ENCODE measurements around the gene ADRB2. TPM values are rescaled to one million over a fixed set of nuclear protein-coding genes. Genes with fewer than 3 reads are reported as not detected.

ADRB2 gene
- total RNA-seq, 1 experiment from 2014 or later, result not detected

DNA sequence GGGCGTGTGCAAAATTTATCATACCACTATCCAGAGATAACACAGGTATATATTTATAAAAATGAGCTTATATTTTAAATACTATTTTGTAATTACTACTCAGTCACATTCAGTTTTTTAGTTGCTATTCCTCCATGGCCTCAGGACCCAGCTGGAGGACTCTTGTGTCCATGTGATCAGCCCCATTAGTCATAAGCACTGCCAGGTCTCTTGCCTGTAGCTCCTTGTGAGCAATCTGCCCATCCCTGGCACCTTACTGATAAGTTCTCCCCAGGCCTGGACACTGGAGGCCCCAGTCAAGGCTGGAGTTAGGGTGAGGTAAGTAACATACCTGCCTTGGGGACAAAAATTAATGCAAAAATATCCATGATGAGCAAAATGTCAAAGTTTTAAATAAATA is 29.5 kb upstream of the ADRB2 start:
- Mint-ChIP-seq H3K4me3 (ENCODE audit: unreplicated experiment) (no peak overlapping the region), H3K9me3 (ENCODE audit: unreplicated experiment) (no peaks in the 10 kb centered on the region), H3K4me1 (ENCODE audit: low read depth, unreplicated experiment) (no peaks in the 10 kb centered on the region), H3K27ac (ENCODE audit: unreplicated experiment) (no peak overlapping the region), H3K36me3 (ENCODE audit: insufficient read depth, unreplicated experiment) (no peaks in the 10 kb centered on the region), H3K27me3 (ENCODE audit: insufficient read depth, unreplicated experiment) (peaks cover 10% of the 10 kb centered on the region)
- ChIA-PET POLR2A (no interaction called here), CTCF (no interaction called here)
- peaks cover 2% of the 10 kb centered on the region; the same call in 1 of the 2 replicates for H3K27me3 ChIP-seq (replicated peaks; ENCODE audit: control insufficient read depth, insufficient read depth, low read length)
- BruUV-seq (replicated peaks), result no TSS peak
- no peak for TF ChIP-seq CTCF (IDR thresholded peaks at IDR 0.05; ENCODE audit: insufficient read depth in 1 of 2, low read depth in 1 of 2, low read length in 1 of 2, severe bottlenecking in 1 of 2, unreplicated experiment in 1 of 2)
- H3K36me3 ChIP-seq (ENCODE audit: control insufficient read depth, insufficient read depth, low read length), result no peaks in the 10 kb centered on the region
- peaks cover 3% of the 10 kb centered on the region; the same call in 1 of the 2 replicates for H3K4me1 ChIP-seq
- DNase-seq, result no peak
- H3K4me3 ChIP-seq (ENCODE audit: low read depth, low read length), result no peak overlapping the region
- no peaks in the 10 kb centered on the region for H3K9me3 ChIP-seq
- intact Hi-C loops (cut with micrococcal nuclease; ENCODE audit: unreplicated experiment), result no loop called here

DNA sequence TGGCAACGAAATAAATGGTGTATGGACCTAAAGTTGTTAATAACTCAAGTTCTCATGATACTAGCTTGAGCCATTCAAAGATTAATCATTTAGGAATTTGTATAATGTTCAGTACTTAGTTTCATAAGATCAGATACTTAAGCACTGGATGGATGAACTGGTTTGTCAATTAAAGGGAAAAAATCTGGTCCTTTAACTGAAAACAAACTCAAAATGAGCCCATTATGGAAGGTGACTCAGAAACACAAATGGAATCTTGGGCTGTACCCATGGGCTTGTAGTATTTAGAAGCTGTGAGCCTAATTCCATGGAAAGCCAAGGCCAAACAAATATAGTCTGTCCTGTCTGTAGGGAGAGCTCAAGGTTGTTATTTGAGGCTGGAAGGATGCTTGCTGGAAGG is 27.6 kb upstream of the ADRB2 start:
- Histone ChIP-seq H3K9me3 (no peaks in the 10 kb centered on the region), H3K4me3 (ENCODE audit: low read depth, low read length) (no peak overlapping the region), H3K36me3 (ENCODE audit: control insufficient read depth, insufficient read depth, low read length) (no peaks in the 10 kb centered on the region), H3K27me3 (replicated peaks; ENCODE audit: control insufficient read depth, insufficient read depth, low read length) (peaks cover 2% of the 10 kb centered on the region; the same call in 1 of the 2 replicates), H3K4me1 (peaks cover 5% of the 10 kb centered on the region; the same call in 1 of the 2 replicates)
- intact Hi-C loops (cut with micrococcal nuclease; ENCODE audit: unreplicated experiment), result no loop called here
- H3K36me3 Mint-ChIP-seq (ENCODE audit: insufficient read depth, unreplicated experiment), result no peaks in the 10 kb centered on the region
- no TSS peak for BruUV-seq (replicated peaks)
- H3K4me3 Mint-ChIP-seq (ENCODE audit: unreplicated experiment), result no peak overlapping the region
- ChIA-PET CTCF (no interaction called here), POLR2A (no interaction called here)
- H3K4me1 Mint-ChIP-seq (ENCODE audit: low read depth, unreplicated experiment), result no peaks in the 10 kb centered on the region
- DNase-seq, result no peak
- TF ChIP-seq CTCF (IDR thresholded peaks at IDR 0.05; ENCODE audit: insufficient read depth in 1 of 2, low read depth in 1 of 2, low read length in 1 of 2, severe bottlenecking in 1 of 2, unreplicated experiment in 1 of 2), result no peak
- peaks cover 10% of the 10 kb centered on the region for H3K27me3 Mint-ChIP-seq (ENCODE audit: insufficient read depth, unreplicated experiment)
- peaks cover 6% of the 10 kb centered on the region for H3K9me3 Mint-ChIP-seq (ENCODE audit: unreplicated experiment)
- H3K27ac Mint-ChIP-seq (ENCODE audit: unreplicated experiment), result no peak overlapping the region

DNA sequence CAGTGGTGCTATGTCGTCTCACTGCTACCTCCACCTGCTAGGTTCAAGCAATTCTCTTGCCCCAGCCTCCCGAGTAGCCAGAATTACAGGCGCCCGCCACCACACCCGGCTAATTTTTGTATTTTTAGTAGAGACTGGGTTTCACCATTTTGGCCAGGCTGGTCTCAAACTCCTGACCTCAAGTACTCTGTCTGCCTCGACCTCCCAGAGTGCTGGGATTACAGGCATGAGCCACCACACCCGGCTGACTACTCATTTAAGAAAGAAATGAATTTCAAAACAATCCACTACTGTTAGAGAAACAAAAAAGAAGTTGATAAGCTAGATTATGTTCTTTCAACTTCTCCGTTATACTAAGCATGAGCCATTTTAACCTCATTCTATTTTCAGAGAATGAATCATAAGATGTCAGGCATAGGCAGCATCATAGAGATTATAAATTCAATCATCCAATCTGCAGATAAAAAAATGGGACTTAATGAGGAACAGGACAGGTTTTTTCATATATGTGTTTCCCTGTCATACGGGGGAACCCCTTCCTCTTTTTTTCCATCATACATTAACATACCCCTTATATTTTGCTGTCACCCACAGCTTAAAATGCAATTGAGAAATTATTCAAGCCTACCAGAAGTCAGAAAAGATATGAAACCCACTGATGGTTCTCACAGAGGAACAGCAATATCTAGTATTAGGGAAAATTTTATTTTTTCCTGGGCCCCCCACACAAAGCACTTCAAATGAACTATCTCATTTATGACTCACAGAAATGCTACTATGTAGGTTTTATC is 26.5 kb upstream of the ADRB2 start:
- H3K36me3 Mint-ChIP-seq (ENCODE audit: insufficient read depth, unreplicated experiment), result no peaks in the 10 kb centered on the region
- no peaks in the 10 kb centered on the region for H3K9me3 ChIP-seq
- CTCF ChIA-PET, result no interaction called here
- no peak overlapping the region for H3K4me3 Mint-ChIP-seq (ENCODE audit: unreplicated experiment)
- no peak for DNase-seq
- no peak for TF ChIP-seq CTCF (IDR thresholded peaks at IDR 0.05; ENCODE audit: insufficient read depth in 1 of 2, low read depth in 1 of 2, low read length in 1 of 2, severe bottlenecking in 1 of 2, unreplicated experiment in 1 of 2)
- H3K27ac Mint-ChIP-seq (ENCODE audit: unreplicated experiment), result no peak overlapping the region
- peaks cover 6% of the 10 kb centered on the region for H3K9me3 Mint-ChIP-seq (ENCODE audit: unreplicated experiment)
- no peaks in the 10 kb centered on the region for H3K36me3 ChIP-seq (ENCODE audit: control insufficient read depth, insufficient read depth, low read length)
- no peaks in the 10 kb centered on the region for H3K27me3 ChIP-seq (replicated peaks; ENCODE audit: control insufficient read depth, insufficient read depth, low read length)
- BruUV-seq (replicated peaks), result no TSS peak
- intact Hi-C loops (cut with micrococcal nuclease; ENCODE audit: unreplicated experiment), result no loop called here
- no peaks in the 10 kb centered on the region for H3K4me1 Mint-ChIP-seq (ENCODE audit: low read depth, unreplicated experiment)
- H3K27me3 Mint-ChIP-seq (ENCODE audit: insufficient read depth, unreplicated experiment), result peaks cover 4% of the 10 kb centered on the region
- peaks cover 5% of the 10 kb centered on the region; the same call in 1 of the 2 replicates for H3K4me1 ChIP-seq
- H3K4me3 ChIP-seq (ENCODE audit: low read depth, low read length), result no peak overlapping the region
- POLR2A ChIA-PET, result no interaction called here
